D721Med (cell line): ENCODE data around the gene TMIE.

ENCODE experiments used
- DNase-seq: peaks from one replicate; pipeline ENCODE4 v3.0.0; 2011; ENCODE audit warnings: low spot score; ENCODE audit not compliant: insufficient read length
- FAIRE-seq: peaks from 2 replicates; lab custom pipeline; 2011; peaks lifted over from hg19 to GRCh38; lab: Jason Lieb, UNC
- TF ChIP-seq, protein P1 (sequence below): IDR thresholded peaks from 2 replicates; pipeline ENCODE4 v1.5.1; 2012; ENCODE audit warnings: mild to moderate bottlenecking, control low read depth; ENCODE audit not compliant: insufficient read depth; ENCODE audit errors: missing control alignments

Gene TMIE

DNA sequence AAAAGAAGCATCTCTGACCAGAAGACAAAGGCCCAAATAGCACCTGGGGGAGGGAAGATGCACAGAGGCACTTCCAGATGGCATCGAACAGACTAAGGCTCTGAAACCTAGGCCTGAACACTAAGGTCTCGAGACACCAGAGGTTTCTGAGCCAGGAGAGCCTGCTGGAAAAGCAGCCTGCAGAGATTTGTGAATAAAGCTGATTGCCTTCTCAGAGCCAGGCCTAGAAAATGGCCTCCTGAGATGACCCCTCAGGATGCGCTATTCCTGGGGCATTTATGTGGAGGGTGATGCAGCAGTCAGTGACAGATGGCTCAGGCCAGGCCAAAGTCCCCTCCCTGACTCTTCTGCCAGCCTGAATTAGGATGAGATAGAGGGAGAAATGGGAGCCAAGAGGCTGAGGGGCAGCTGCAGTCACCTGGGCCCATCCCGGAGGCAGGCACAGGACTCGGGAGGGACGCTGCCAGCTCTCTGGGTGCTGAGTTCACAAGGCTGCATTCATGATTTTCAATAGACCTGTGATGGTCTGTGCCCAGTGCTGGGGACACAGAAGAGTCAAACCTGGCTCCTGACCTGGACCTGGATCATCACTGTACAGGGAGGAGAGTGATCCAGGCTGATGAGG is 9.6 kb downstream of the TMIE start:
- FAIRE-seq (no peak), DNase-seq (no peak)
- TF ChIP-seq, protein P1, sequence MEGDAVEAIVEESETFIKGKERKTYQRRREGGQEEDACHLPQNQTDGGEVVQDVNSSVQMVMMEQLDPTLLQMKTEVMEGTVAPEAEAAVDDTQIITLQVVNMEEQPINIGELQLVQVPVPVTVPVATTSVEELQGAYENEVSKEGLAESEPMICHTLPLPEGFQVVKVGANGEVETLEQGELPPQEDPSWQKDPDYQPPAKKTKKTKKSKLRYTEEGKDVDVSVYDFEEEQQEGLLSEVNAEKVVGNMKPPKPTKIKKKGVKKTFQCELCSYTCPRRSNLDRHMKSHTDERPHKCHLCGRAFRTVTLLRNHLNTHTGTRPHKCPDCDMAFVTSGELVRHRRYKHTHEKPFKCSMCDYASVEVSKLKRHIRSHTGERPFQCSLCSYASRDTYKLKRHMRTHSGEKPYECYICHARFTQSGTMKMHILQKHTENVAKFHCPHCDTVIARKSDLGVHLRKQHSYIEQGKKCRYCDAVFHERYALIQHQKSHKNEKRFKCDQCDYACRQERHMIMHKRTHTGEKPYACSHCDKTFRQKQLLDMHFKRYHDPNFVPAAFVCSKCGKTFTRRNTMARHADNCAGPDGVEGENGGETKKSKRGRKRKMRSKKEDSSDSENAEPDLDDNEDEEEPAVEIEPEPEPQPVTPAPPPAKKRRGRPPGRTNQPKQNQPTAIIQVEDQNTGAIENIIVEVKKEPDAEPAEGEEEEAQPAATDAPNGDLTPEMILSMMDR, result no peak

- no peak for FAIRE-seq
- no peak for DNase-seq
Observed at GRCh38 chr3:46711305-46711704, 10.1 kb downstream of the TMIE start.

GRCh38 chr3:46711760-46712159 is 10.6 kb downstream of the TMIE start:
- TF ChIP-seq, protein P1, result no peak
- no peak for DNase-seq
- no peak for FAIRE-seq

More at GRCh38 chr3:46711305-46711704, 10.1 kb downstream of the TMIE start:
- TF ChIP-seq, protein P1, result no peak

DNA sequence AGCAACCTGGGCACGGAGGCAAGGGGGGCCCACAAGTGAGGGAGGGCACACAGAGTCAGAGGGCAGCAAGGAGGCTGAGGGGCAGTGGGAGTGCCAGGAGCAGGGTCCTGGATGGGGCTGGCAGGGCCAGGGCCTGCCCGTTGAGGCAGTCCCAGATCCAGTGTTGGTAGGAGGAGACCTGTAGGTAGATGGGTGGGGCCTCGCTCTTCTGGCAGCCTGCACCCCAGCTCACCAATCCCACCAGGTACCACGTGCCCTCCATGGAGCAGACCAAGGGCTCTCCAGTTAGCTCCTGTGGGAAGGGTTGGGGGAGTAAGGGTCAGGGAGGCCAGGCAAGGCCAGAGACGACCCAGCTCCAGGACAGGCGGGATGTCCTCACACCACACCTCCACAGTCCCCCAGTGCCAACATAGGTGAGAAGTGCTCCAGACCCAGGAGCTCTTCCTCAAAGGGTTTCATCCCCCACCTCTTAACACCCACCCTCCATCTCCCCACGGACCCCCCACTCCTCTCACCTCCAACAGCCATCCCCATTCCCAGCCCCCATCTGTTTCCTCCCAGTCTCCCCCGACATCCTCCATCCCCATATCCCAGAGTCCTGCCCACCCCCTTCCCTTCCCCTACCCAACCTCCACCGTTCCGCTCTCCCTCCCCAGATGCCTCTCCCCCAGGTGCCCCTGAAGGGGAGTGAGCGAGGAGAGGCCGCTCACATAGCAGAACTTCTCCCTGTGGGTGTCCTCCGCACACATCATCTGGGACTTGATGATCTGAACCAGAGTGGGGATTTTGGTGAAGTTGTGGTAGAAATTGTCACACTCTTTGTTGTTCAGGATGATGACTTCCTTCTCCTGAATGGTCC is 11.2 kb downstream of the TMIE start:
- TF ChIP-seq, protein P1, result no peak
- FAIRE-seq (no peak), DNase-seq (no peak)

GRCh38 chr3:46713050-46713897 is 12.1 kb downstream of the TMIE start:
- TF ChIP-seq, protein P1, result no peak
- DNase-seq, result no peak
- FAIRE-seq, result no peak

GRCh38 chr3:46713898-46714552 is 12.8 kb downstream of the TMIE start:
- FAIRE-seq, result no peak
- TF ChIP-seq, protein P1, result no peak
- no peak for DNase-seq
